ENCODE data around the gene SPOCD1.
"Not testable (repeated sequence)": the region's sequence is repeated elsewhere in the genome, so short reads cannot be mapped to it uniquely, and the experiment has no call there.

Gene SPOCD1

DNA sequence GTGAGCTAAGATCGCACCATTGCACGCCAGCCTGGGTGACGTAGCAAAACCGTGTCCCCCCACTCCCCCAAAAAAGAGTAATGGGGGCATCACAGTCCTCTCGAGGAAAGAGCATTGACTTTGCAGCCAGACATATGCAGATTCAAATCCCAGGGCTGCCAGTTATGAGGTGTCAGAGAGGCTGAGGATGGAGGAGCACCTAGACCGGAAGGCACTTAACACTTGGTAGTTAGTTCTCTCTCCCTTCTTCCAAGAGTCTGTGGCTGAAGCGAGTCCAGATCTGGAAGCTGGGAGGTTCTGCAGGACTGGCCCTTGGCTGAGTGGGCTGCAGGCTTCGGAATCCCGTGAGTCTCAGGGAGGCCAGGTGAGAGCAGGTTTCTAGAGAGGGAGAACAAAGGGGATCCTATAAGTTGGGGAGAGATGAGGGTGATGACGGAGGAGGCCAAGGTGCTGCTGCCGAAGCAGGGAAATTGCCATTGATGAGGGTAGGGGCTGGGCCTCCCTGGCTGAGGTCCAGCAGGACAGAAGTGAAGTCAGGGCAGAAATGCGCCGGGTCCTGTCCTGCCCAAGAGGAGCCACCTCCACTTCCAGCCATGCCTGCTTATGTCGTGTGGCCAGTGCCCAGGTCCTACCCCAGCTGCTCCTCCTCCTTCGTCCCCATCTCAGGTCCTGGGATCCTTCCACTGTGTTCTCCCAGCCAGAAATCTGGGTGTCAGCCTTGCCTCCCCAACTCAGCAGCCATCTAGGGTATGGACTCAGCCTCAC lies 13.3 kb upstream of the SPOCD1 start:
- DNase-seq: no peak

DNA sequence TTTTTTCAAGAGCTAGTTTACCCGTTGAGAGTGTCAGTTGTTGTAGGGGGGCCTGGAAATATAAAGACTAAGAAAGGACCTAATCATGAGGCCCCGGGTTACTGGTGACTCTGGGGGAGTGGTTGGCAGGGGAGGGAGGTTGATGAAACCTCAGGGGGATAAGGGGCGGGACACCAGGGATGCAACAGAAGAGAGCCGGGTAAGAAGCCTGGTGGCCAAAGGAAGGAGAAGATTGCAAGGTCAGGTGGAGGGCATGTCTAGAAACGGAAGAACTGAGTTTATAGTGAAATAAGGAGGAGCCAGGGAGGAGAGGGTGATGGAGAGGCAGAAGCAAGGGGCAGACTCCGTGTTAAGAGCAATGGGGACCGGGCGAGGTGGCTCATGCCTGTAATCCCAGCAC lies 12.5 kb upstream of the SPOCD1 start:
- DNase-seq: no peak

DNA sequence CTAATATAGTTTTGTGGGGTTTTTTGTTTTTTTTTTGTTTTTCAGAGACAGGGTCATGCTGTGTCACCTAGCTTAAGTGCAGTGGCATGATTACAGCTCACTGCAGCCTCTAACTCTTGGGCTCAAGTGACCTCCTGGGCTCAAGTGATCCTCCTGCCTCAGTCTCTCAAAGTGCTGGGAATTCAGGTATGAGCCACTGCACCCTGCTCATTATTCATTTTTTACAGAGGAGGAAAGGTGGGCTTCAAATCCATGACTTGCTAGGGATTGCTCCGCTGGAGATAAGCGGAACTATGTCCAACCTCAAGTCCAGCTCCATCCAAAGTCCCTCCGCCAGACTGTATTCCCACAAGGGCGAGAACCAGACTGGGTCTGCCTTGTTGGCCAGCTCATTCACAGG lies 8.0 kb upstream of the SPOCD1 start:
- no peak for DNase-seq

DNA sequence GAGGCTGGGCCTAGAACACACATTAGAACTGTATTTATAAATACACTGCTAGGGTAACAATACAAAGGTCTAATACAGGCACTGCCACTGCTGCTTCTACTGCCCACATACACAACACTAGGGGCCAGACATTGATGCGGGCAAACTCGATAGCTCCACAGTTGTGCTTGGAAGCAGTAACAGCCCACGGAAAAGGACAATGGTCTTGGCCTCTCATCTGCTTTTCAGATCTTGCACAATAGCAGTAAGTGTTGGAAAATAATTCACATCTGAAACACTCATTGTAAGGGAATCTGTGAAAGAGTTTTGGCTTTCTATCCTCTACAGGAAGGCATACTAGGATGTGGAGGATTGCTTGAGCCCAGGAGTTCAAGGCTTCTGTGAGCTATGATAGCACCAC lies 6.9 kb upstream of the SPOCD1 start:
- DNase-seq: no peak

DNA sequence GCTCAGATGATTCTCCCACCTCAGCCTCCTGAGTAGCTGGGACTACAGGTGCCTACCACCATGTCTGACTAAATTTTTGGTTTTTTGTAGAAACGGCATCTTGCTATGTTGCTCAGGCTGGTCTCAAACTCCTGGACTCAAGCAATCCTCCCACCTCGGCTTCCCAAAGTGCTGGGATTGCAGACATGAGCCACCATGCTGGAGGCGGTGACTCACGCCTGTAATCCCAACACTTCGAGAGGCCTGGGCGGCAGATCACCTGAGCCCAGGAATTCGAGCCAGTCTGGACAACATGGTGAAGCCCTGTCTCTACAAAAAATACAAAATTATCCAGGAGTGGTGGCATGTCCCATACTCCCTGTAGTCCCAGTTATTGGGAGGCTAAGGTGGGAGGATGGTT lies 4.4 kb upstream of the SPOCD1 start:
- DNase-seq: not testable (repeated sequence)

DNA sequence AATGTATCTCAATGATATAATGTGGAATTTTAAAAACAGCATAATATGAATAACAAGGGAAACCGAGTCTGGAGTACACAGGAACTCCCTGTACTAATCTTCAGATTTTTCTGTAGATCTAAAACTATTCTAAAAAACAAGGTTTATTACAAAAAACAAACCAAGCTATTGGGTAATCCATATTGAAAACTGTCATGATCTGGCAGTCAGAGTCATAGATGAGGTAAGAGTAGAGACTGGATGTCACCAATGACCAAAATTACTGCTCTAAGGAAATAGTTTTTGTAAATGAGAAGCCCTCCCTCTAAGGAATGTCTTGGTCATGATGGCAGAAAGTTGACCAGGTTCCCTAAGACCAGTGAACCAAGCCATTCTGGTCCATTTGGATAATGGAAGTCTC lies 2.4 kb upstream of the SPOCD1 start:
- DNase-seq: no peak

DNA sequence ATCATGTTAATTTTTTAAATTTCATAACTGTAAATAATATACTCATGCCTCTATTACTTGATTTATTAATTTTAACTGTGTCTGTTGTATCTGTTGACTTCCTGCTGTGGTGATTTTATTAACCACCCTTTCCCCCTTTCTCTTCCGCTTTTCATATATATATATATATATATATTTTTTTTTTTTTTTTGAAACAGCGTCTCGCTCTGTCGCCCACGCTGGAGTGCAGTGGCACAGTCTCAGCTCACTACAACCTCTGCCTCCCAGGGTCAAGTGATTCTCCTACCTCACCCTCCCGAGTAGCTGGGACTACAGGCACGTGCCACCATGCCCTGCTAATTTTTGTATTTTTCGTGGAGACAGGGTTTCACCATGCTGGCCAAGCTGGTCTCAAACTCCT lies 1.1 kb upstream of the SPOCD1 start:
- not testable (repeated sequence) for DNase-seq

DNA sequence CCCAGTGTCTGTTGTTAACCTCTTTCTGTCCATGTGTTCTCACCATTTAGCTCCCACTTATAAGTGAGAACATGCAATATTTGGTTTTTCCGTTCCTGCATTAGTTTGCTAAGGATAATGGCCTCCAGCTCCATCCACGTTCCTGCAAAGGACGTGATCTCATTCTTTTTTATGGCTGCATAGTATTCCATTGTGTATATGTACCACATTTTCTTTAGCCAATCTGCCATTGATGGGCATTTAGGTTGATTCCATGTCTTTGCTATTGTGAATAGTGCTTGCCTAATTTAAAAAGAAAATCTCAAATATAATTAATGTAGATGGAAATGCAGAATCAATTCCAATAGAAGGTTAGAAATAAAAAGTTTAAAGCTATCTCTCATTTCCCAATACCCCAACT lies 679 bp upstream of the SPOCD1 start:
- DNase-seq: not testable (repeated sequence)

DNA sequence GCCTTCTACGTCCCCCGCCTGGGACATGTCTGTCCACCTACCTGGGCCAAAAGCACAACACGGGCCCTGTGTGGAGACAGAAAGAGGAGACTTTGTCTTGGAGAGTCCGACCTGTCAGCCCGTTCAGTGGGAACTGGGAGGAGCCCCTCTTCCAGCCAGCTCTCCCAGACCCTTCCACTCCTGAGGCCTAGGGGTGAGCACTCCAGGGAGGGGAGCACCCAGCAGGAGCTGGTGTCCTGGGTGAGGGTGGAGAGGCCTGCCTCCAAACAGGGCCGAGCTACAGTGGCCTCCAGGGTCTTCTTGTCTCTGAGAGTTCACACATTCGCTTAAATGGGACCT lies 546 bp downstream of the SPOCD1 start:
- no peak for DNase-seq

DNA sequence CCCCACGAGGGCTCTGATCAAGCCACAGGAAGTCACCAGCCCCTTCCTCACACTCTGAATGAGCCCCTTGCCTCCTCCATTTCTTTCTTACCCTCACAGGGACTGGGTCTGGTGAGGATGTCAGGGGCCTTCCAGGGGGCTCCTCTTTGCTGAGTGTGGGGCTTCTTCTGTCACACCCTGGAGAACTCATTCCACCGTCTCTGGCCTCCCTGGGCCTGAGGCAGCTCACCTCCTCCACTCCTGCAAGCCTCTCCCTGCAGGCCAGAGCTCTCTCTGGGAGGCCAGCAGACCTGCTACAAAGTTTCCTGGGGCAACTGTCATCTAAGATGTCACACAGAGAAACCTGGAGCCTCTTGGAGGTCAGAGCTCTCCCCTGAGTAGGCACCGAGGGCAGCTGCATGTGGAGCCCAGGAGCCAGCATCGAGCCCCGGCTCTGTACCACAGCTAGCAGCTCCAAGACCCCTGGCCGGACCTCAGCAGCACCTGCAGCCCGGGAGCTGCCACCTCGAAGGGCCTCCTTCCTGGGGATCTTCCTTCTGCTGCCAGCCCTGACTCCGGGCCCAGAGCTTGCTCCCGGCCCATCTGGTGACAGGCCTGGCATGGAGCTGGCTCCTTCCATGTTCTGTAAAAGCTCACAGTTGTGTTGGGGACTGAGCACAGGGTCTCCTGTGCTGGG lies 1.1 kb downstream of the SPOCD1 start:
- no peak for DNase-seq

DNA sequence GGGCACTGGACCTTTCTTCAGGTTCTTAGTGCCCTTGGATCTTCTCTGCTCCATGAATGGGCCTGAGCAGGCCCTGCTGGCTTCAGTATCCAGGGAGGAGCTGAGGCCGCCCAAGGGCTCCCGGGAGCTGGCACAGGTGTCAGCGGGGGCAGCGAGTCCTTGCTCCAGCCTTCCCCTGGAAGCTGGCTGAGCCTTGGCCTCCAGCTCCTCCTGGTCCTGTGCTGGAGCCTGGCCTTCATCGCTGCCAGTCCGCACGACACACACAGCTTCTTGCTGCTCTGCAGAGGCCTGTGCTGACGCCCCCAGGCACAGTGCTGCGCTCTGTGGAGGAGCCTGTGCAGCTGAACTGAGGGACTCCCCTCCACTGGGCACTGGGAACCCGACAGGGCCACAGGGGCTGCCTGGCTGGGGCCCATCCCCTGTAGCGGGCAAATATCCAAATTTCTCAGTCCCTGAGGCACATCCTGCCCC lies 1.7 kb downstream of the SPOCD1 start:
- DNase-seq: no peak

DNA sequence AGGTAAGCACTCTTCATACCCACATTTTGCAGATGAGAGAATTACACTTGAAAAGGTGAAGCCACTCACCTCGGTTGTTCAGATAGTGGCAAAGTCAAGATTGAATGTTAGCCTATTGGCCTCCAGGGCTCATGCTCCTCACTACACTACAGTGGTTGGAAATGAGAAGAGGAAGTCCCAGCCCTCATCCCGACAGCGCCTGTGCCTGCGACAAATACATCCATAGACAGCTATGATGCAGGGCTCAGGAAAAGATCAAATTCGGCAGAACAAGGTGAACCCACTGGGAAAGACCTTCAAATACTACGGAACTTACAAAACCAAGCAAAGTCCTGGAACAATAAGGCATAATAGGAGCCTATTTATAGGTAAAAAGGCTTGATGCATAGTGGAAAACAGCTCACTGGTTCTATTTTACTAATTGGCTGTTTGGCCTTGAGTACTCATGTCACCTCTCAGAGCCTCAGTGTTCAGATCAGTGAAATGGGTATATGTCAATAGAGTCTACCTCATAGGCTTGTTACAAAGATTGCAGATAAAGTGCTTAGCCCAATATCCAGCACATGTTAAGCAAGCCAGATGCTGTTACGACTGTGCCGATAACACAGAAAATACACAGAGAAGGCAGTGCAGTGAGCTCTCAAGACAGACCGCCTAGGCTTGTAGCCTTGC lies 3.5 kb downstream of the SPOCD1 start:
- no peak for DNase-seq

DNA sequence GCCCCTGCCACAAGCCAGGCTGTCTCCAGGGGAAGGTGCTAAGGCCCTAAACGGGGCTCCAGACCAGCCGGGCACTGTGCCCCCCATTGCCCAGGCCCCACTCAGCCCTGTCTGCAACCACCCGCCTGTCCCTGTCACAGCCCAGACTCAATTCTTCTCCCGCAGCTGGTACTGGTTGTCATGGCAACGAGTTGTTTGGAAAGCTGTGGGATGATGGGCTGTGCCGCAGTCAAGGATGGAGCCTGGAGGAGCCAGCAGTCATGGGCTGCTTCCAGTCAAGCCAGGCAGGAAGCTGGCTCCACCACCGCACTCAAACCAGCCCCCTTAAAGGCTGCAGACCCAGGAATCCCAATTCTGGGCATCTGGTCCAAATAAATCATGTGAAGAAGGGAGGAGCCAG lies 4.2 kb downstream of the SPOCD1 start:
- DNase-seq: no peak

DNA sequence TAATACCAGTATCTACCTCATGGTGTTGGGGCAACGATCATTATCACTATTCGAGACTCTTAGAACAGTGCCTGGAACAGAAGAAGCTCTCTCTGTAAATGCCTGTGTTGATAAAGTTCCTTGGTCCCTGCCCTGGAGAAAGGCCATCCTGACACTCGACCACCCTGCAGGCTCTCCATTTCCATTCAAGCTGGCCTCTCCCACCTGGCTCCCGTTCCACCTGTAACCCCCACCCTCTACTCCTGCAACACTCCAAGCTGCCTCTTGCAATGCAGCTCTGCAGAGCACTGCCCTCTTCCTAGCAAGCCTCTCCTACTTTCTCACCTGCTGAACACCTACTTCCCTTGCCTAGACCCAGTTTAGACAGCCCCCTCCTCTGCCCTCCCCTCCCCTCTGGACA lies 6.1 kb downstream of the SPOCD1 start:
- no peak for DNase-seq

DNA sequence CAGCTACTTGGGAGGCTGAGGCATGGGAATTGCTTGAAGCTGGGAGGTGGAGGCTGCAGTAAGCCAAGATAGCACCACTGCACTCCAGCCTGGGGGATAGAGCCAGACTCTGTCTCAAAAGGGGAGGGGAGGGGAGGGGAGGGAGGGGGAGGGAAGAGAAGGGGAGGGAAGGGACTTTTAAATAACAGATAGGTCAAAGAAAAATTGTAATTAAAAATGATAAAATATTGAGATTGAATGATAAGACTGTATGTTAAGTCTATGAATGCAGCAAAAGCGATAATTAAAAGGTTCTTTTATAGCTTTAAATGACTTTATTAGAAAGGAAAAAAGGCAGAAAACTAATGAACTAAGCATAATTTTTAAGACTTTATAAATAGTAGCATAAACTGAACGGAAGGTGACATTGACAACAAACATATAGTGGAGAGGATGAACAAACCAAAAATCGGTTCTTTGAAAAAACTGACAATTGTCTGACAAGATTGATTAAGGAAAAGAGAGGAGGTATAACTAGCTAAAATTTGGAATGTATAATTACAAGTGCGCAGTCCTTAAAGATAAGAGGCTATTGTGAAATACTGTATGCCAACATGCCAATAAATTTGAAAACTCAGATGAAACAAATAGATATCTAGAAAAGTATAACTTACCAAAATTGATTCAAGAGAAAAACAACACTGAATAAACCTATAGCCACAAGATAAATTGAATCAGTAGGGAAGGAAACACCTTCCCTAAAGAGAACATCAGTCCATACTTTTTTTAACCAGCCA lies 8.4 kb downstream of the SPOCD1 start:
- no peak for DNase-seq

DNA sequence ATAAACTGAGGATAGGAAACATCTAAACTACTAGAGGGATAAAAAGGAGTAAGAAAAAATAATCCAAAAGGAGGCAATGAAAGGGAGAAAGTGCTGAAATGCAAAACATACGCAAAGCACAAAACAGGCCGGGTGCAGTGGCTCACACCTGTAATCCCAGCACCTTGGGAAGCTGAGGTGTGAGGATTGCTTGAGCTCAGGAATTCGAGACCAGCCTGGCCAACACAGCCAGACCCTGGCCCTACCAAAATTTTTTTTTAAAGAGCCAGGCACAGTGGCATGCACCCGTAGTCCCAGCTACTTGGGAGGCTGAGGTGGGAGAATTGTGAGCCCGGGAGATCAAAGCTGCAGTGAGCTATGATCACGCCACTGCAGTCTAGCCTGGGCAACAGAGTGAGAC lies 10.5 kb downstream of the SPOCD1 start:
- no peak for DNase-seq

DNA sequence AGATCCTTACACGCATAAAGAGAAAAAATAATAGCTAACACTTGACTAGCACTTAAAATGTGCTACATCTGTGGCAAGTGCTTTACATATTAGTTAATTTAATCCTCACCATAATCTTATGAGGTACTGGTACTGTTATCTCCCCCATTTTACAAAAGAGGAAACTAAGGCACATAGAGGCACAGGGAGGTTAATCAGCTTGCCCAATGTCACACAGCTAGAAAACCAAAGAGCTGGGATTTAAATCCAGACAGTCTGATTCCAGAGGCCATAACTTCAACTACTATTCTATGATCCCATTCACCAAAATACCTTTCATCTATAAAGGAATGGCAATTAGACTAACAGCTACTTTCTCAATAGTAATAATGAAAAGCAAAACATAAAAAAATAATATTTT lies 11.7 kb downstream of the SPOCD1 start:
- DNase-seq: no peak

DNA sequence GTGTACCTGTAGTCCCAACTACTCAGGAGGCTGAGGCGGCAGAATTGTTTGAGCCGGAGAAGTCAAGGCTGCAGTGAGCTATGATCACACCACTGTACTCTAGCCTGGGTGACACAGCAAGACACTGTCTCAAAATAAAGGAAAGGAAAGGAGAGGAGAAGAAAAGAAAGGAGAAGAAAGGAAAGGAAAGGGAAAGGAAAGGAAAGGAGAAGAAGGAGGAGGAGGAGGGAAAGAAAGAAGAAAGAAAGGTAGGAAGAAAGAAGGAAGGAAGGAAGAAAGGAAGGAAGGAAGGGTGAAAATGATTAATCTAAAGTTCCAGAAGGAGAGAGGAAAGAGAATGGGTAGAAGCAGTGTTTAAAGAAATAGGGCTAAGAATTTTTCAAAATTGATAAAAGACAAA lies 12.2 kb downstream of the SPOCD1 start:
- no peak for DNase-seq

DNA sequence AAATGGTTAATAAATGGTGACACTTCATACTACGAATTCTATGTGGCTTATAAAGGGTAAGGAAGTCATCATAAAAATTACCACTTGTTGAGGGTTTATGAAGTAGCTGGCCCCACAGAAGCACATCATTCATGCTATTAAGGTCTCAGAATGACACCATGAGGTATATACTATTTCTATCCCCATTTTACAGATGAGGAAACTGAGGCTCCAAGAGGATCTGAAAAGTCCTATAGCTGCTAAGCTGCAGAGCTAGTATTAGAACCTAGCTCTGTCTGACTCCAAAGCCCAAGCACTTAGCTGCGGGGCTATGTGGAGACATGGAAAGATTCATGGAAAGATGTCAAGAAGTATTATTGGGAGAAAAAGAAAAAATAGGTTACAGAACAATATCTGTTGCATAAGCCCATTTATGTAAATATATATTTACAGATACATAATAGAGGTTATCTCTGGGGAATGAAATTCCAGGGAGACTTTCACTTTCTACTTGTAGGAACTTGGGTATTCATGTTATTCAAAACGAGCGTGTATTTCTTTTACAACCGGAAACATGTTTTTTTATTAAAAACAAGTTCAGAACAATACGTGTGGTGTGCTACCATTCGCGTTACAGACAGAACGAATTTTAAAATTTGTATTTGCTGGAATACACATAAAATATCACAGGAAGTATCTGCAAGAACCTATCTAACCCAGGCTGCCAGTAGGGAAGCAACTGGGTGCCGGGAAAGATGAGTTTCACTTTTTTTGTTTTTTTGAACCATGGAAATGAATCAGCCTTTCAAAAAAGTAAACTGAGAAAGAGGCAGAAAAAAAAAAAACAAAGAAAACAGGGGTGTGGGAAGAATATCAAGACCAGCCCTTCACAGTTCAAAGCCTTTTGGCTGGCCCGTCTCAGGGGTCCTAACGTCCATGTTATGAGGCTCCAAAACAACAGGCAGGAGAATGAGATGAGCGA lies 13.4 kb downstream of the SPOCD1 start:
- no peak for DNase-seq

DNA sequence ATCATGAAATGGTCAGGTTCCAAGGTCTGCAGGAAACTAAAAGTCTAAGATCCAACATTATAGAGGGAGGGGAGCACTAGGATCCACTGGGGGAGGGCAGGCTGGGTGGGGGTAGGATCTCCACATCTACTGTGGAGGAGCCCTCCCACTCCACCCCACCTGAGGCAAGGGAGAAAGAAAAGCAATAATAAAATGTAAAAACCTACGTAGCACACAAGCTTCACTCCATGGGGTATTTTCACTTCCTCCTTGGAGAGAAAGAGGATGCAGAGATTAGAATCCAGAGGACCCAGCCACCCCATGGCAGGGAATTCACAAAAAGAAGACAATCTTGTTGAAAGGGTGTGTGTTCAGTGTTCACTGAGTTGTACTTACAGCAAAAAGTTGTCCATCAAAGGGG lies 14.4 kb downstream of the SPOCD1 start:
- DNase-seq: no peak

DNA sequence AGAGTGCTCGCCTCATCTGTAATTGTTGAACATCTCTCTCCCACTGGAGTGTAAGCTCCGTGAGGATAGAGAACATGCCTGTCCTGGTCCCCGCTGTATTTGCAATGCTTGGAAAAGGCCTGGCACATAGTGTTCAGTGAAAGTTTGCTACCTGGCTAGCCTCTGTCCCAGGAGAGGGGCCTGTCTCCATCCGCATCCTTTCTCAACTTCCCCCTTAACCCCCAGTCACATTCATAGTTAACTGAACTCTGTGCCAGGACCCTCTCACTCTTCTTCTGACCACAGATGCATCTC lies 15.2 kb downstream of the SPOCD1 start:
- no peak for DNase-seq

DNA sequence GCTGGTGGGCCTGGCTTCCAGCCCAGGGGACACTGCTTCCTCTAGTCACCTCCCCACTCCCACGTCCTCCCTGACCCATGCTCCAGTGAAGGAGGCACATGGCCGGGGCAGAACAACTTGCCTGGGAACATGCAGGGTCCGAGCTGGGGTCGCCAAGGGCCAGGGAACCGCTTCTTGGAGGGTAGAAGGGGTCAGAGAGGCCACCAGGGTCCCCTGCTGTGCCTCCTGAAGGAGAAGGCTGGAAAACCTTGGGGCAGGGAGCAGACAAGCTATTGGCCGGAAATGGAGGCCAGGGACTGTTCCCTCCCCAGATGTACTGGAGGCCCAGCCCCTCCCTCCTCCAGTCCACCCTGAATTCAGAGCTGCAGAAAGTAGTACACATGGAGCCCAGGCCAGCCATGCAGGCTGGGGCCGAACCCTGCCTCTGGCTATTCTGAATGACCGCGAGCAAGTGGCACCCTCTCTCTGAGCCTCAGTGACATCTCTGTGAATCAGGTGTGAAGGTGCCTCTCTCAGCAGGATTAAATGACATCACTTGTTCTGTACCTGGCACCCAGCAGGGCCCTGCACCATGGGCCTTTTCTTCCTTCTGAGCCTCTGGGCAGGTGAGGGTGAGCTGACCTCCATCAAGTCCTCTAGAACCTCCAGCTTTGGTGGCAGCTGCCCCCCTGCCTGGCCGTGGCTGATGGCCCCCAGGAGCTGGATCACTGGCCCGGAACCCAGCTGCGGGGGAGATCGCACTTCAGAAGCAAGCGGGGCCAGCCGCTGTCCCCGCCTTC lies 15.7 kb downstream of the SPOCD1 start:
- no peak for DNase-seq
